Caco-2 (cell line): ENCODE data around the gene CEP85L. TPM values are rescaled to one million over a fixed set of nuclear protein-coding genes. Genes with fewer than 3 reads are reported as not detected.
A peak's percentile ranks its signal among the peaks of the same experiment; 100 is the strongest.

Experiments
- BruUV-seq: library from RNA; stranded (reverse); fragments of 400-500 nt; replicated peaks from 2 replicates; lab custom pipeline; 2021; lab: Mats Ljungman, UMichigan
- CTCF ChIA-PET: fragments of 300-600 bp; sonication (Branson Sonifier 250); formaldehyde crosslinking; loops from one replicate; lab custom pipeline; 2022; ENCODE audit warnings: antibody characterized with exemption; lab: Charles Lee
- POLR2A ChIA-PET: fragments of 300-600 bp; sonication (Branson Sonifier 250); formaldehyde crosslinking; loops from one replicate; lab custom pipeline; 2022; ENCODE audit warnings: antibody characterized with exemption; lab: Charles Lee
- DNase-seq, 2 experiments: peaks; one replicate each; pipeline versions ENCODE4 v3.0.0 to v3.0.0-alpha.2; 2020 to 2022
- H3K27me3 ChIP-seq: replicated peaks from 2 replicates; pipeline ENCODE4 v1.6.0; 2011; ENCODE audit warnings: low read length; ENCODE audit not compliant: control insufficient read depth, insufficient read depth
- H3K36me3 ChIP-seq: 2 replicates; pipeline ENCODE4 v1.5.1; 2011; ENCODE audit warnings: low read length; ENCODE audit not compliant: control insufficient read depth, insufficient read depth
- H3K4me1 ChIP-seq: fragments of 250-450 bp; sonication (Bioruptor Pico); 2 replicates; pipeline ENCODE4 v1.5.1; 2020; ENCODE audit warnings: mild to moderate bottlenecking
- H3K4me3 ChIP-seq: 2 replicates; pipeline ENCODE4 v1.5.1; 2011; ENCODE audit warnings: low read depth, mild to moderate bottlenecking, control low read depth, low read length
- H3K9me3 ChIP-seq: fragments of 250-450 bp; sonication (Bioruptor Pico); 2 replicates; pipeline ENCODE4 v1.5.1; 2020; ENCODE audit warnings: mild to moderate bottlenecking, moderate library complexity
- H3K27ac Mint-ChIP-seq: one replicate; pipeline ENCODE4 v1.8.0; 2022; ENCODE audit warnings: mixed read lengths; ENCODE audit not compliant: unreplicated experiment
- H3K27me3 Mint-ChIP-seq: one replicate; pipeline ENCODE4 v1.8.0; 2022; ENCODE audit warnings: mixed read lengths; ENCODE audit not compliant: insufficient read depth, unreplicated experiment
- H3K36me3 Mint-ChIP-seq: one replicate; pipeline ENCODE4 v1.8.0; 2022; ENCODE audit warnings: mild to moderate bottlenecking, mixed read lengths; ENCODE audit not compliant: insufficient read depth, unreplicated experiment
- H3K4me1 Mint-ChIP-seq: one replicate; pipeline ENCODE4 v1.8.0; 2022; ENCODE audit warnings: low read depth, mixed read lengths; ENCODE audit not compliant: unreplicated experiment
- H3K4me3 Mint-ChIP-seq: one replicate; pipeline ENCODE4 v1.8.0; 2022; ENCODE audit warnings: mild to moderate bottlenecking, moderate library complexity, mixed read lengths; ENCODE audit not compliant: unreplicated experiment
- H3K9me3 Mint-ChIP-seq: one replicate; pipeline ENCODE4 v1.8.0; 2022; ENCODE audit warnings: mixed read lengths; ENCODE audit not compliant: unreplicated experiment
- intact Hi-C: fragments of 100-400 bp; cut with micrococcal nuclease; formaldehyde crosslinking; loops from one replicate; pipeline ENCODE4 v1.10.0; 2022; ENCODE audit not compliant: unreplicated experiment
- total RNA-seq: library from RNA; stranded (reverse); gene quantifications from 2 replicates; pipeline ENCODE4 v1.2.3, GENCODE V29; 2022
- TF ChIP-seq, protein P1 (sequence below), 2 experiments: fragments of 200-600 bp in 1 of 2; IDR thresholded peaks; 1 replicate in 1 of 2; 2 replicates in 1 of 2; pipeline versions ENCODE4 v1.5.1 to v1.8.0; 2011 to 2022; ENCODE audit warnings: antibody characterized with exemption in 1 of 2, control low read depth in 1 of 2, inconsistent platforms in 1 of 2, low read depth in 1 of 2, low read length in 1 of 2, mild to moderate bottlenecking in 1 of 2, moderate library complexity in 1 of 2; ENCODE audit not compliant: insufficient read depth in 1 of 2, severe bottlenecking in 1 of 2, unreplicated experiment in 1 of 2

CEP85L gene
- total RNA-seq, 1 experiment from 2014 or later: 0.29 TPM

DNA sequence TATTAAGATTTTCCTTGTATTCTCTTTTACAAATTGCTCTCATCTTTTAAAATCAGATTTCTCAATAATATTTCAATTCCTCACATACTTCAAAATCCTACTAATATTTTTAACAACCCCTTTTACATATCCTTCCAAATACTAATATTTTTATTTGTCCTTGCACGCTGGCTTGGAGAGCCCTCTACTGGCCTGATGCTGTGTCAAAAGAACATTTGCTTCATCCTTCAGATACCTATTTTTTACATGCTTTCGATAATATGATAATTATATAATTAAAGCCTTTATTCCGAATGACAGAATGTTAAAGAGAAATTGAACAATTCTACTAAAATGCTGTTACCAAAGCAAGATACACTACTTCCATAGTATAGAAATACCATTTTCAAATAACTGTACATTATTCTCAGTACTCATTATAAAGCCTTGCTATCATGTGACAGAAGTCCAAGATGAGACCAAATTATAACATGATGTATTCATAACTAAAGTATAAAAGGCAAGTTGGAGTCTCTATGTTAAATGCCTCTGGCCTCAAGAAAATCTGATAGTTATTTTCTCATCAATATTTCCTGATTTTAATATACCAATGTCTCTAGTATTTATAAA is 142.3 kb downstream of the CEP85L start:
- peak in 1 of 2 experiments; percentile 10 for DNase-seq
- ChIA-PET CTCF (no interaction called here), POLR2A (no interaction called here)
- Histone ChIP-seq H3K9me3 (no peaks in the 10 kb centered on the region), H3K4me1 (no peaks in the 10 kb centered on the region), H3K27me3 (no peaks in the 10 kb centered on the region), H3K4me3 (no peak overlapping the region), H3K36me3 (no peaks in the 10 kb centered on the region)
- H3K9me3 Mint-ChIP-seq: no peaks in the 10 kb centered on the region
- TF ChIP-seq, protein P1, sequence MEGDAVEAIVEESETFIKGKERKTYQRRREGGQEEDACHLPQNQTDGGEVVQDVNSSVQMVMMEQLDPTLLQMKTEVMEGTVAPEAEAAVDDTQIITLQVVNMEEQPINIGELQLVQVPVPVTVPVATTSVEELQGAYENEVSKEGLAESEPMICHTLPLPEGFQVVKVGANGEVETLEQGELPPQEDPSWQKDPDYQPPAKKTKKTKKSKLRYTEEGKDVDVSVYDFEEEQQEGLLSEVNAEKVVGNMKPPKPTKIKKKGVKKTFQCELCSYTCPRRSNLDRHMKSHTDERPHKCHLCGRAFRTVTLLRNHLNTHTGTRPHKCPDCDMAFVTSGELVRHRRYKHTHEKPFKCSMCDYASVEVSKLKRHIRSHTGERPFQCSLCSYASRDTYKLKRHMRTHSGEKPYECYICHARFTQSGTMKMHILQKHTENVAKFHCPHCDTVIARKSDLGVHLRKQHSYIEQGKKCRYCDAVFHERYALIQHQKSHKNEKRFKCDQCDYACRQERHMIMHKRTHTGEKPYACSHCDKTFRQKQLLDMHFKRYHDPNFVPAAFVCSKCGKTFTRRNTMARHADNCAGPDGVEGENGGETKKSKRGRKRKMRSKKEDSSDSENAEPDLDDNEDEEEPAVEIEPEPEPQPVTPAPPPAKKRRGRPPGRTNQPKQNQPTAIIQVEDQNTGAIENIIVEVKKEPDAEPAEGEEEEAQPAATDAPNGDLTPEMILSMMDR (IDR thresholded peaks at IDR 0.05; ENCODE audit: insufficient read depth in 1 of 2, low read depth in 1 of 2, low read length in 1 of 2, severe bottlenecking in 1 of 2, unreplicated experiment in 1 of 2): peak; percentile 45 to 71
- H3K4me3 Mint-ChIP-seq: no peak overlapping the region
- no TSS peak for BruUV-seq
- intact Hi-C loops: loop anchor here (1.0 to 2.0 kb wide), 2 partner anchors 225 to 532 kb away; no protein-coding TSS in a partner anchor
- H3K27me3 Mint-ChIP-seq: no peaks in the 10 kb centered on the region
- no peak overlapping the region for H3K27ac Mint-ChIP-seq
- no peaks in the 10 kb centered on the region for H3K4me1 Mint-ChIP-seq
- no peaks in the 10 kb centered on the region for H3K36me3 Mint-ChIP-seq

DNA sequence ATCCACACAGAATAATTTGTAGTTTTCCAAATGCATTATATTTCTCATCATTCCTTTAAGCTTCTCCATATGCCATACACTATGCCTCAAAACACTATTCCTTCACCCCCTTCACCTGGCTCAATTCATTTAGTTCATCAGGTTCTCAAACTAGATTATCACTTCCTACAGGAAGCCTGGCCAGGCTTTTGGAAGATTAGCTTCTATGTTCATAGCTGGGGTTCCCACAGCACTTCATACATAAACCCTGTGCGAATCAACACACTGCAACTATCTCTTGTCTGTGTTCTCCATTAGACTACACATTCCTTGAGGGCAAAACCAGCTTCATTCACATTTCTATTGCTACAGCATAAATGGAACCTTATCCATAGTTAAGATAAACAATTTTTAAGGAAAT is 143.8 kb downstream of the CEP85L start:
- H3K27me3 Mint-ChIP-seq: no peaks in the 10 kb centered on the region
- Histone ChIP-seq H3K27me3 (no peaks in the 10 kb centered on the region), H3K9me3 (no peaks in the 10 kb centered on the region), H3K36me3 (no peaks in the 10 kb centered on the region), H3K4me3 (no peak overlapping the region), H3K4me1 (no peaks in the 10 kb centered on the region)
- BruUV-seq: no TSS peak
- TF ChIP-seq, protein P1 (IDR thresholded peaks at IDR 0.05; ENCODE audit: insufficient read depth in 1 of 2, low read depth in 1 of 2, low read length in 1 of 2, severe bottlenecking in 1 of 2, unreplicated experiment in 1 of 2): no peak
- no peaks in the 10 kb centered on the region for H3K36me3 Mint-ChIP-seq
- no peak overlapping the region for H3K4me3 Mint-ChIP-seq
- CTCF ChIA-PET: no interaction called here
- H3K4me1 Mint-ChIP-seq: no peaks in the 10 kb centered on the region
- H3K27ac Mint-ChIP-seq: no peak overlapping the region
- DNase-seq: no peak
- POLR2A ChIA-PET: no interaction called here
- H3K9me3 Mint-ChIP-seq: no peaks in the 10 kb centered on the region
- intact Hi-C loops: loop anchor here (2.0 kb wide), 1 partner anchor 531 kb away; no protein-coding TSS in a partner anchor

DNA sequence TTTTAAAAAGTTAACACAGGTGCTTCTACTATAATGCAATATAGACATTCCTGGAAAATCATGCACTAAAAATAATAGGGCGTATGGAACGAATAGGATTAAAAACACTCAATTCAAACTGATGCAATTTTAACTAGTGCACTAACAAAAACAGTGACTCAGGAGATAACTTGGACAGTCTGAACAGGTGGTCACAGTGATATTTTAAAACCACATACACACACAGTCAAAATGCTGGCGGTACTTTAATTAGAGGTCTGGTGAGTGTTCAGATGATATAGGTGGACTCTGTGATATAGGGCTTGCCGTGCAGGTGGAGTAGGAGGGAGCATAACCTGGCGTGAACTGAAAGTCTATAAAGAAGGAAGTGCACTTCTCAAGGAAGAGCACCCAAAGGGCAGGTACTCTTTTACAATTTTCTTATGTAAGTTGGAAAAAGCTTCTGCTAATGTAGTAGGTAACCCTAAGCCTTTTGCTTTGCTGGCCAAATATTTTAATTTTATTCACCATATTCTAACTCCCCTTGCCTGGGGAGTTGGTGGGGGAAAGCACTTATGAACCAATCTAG is 145.2 kb downstream of the CEP85L start:
- Mint-ChIP-seq H3K4me1 (no peaks in the 10 kb centered on the region), H3K36me3 (no peaks in the 10 kb centered on the region), H3K4me3 (no peak overlapping the region), H3K27me3 (no peaks in the 10 kb centered on the region), H3K9me3 (peaks cover 2% of the 10 kb centered on the region), H3K27ac (no peak overlapping the region)
- POLR2A ChIA-PET: no interaction called here
- no peaks in the 10 kb centered on the region for H3K4me1 ChIP-seq
- H3K9me3 ChIP-seq: no peaks in the 10 kb centered on the region
- DNase-seq: no peak
- intact Hi-C loops: no loop called here
- BruUV-seq: no TSS peak
- H3K4me3 ChIP-seq: no peak overlapping the region
- no peaks in the 10 kb centered on the region for H3K36me3 ChIP-seq
- CTCF ChIA-PET: no interaction called here
- TF ChIP-seq, protein P1 (IDR thresholded peaks at IDR 0.05; ENCODE audit: insufficient read depth in 1 of 2, low read depth in 1 of 2, low read length in 1 of 2, severe bottlenecking in 1 of 2, unreplicated experiment in 1 of 2): no peak
- no peaks in the 10 kb centered on the region for H3K27me3 ChIP-seq
